HUDEP-2 (cell line): Measurements from ENCODE around the gene DERL3.

ENCODE experiments used
- DNase-seq, 76 experiments: peaks; one replicate each; lab custom pipeline; 2025; ENCODE audit not compliant: unreplicated experiment in 76 of 76; lab: John Stamatoyannopoulos, UW

Gene DERL3

DNA sequence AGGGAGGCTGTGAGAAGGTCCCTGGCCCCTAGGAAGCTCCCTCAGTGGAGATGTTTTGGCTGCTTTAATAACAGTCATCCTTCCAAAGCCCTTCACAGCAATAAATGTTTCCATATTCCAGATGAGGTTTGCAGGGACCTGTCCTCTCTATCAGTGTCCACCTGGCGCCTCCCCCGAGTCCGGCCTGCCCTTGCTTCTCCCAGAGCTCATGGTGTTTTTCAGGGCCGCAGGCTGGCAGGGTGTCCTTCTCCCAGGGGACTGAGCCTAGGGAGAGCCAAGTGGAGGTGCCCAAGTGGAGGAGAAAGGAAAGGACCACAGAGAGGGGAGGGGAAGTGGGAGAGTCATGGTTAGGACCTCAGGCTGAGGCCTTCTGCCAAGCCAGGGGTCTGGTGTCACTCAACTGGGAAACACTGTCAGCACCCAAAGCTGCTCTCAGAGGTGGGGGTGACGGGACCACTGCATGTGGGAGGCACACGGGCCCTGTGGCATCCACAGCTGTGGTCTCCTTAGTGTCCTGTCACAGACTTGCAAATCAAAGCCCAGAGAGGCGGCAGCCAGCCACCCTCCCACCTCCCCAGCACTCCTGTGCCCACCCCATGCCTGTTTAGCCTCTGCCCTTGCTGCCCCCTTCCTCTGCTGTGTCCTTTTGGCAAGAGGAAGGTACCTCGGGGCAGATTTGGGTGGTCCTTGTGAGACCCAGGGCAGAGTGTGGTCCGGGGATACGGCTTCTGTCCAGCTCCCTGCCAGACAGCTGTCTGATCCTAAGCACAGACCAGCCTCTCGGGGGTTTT is 6.4 kb downstream of the DERL3 start:
- DNase-seq: no peak

DNA sequence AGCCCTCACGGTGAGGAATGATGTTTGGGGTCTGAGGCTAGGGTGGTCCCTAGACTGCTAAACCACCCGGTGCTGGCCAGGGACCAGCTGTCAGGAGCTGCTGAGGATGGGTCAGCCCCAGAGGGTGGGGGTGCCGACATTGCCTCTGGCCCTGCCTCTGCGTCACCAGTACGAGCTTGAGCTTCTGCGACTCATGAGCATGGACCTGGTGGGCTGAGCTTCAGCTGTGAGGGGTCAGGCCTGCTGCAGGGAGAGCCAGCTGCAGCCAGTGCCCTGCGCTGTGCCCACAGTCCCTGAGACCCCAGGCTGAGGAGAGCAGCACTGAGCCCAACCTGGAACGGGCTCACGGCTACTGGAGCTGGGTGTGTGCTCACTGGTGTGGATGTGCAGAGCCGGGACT is 7.0 kb downstream of the DERL3 start:
- no peak for DNase-seq

DNA sequence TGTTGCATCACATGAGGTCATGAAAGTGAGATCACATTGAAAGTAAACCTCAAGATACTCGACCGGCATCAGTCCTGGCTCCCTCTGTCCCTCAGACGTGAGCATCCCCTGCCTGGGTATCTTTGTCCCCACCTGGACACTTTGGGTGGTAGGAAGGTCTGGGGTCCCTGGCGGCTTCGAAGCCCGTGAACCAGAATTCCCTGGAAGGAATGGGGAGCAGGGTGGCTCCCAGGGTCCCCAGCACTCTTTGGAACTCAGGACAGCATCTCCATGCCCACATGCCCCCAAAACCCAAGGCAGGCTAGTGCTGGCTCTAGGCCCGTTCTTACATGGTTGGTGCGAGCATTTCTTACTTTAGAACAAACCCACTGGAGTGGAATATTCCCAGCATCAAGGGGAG is 7.5 kb downstream of the DERL3 start:
- DNase-seq: no peak

GRCh38 chr22:23829845-23830372 is 8.9 kb downstream of the DERL3 start:
- no peak for DNase-seq

DNA sequence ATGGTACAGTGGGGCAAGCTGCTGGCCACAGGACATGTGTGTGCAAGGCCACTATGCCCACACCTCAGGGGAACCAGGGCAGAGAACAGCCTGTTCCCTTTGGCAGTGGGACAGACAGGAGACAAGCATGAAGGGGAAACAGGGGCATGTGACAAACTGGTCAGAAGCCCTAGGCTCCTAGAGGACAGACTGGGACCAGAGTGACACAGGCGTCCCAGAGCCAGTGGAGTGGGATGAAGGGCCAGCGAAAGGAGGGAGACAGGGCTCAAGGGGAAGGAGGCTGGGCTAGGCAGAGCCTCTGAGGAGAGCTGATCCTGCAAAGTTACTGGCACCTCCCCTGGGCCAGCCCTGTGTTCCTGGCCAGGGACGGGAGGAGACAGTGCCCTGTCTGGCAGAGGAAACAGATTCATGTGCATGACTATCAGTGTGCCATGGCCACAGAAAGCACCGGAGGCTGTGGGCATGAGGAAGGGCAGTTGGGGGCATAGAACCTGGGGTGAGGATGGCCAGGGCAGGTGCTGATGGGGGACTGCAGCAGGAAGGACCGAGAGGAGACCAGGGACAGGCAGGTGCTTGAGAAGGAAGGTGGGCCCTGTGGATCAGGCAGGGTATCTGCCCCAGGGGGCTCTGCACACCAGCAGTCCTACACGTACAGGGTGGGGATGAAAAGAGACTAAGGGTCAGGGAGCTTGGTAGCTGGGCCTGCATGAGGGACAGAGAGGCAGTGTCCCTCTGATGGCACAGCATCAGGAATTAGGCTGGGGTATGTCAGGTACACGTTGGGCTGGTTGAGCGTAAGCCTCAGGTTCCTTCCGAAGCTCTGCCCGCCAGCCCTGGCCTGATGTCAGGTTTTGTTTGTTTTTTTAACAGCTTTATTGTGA is 9.8 kb downstream of the DERL3 start:
- no peak for DNase-seq

DNA sequence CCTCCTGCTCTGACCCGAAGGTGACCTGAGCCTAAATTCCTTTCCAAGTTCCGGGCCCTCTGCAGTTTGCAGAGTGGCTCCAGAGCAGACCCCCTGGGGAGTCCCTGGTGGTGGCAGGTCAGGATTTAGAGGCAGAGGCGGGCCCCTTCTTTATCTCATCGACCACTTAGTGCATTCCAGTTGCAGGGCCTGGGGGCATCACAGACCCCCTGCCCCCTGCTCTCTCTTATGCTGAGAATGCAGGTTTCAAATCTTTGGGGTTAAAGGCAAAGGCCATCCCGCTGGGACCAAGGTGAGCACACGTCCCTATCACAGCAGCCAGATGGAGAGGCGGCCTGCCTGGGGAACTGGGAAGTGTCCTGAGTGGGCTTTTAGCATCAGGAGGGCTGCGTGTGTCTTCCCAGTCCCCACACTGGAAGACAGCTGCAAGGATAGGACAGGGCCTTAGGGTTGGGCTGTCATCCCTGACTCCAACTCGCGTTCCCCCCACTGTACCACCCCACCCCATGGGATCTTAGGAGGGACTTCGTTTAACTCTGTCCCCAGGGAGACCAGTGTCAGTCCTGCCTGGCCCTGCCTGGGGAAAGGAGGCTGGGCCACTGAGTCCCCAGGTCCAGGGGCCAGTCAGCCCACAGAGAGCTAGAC is 11.3 kb downstream of the DERL3 start:
- no peak for DNase-seq

GRCh38 chr22:23826510-23827350 is 12.1 kb downstream of the DERL3 start:
- no peak for DNase-seq

DNA sequence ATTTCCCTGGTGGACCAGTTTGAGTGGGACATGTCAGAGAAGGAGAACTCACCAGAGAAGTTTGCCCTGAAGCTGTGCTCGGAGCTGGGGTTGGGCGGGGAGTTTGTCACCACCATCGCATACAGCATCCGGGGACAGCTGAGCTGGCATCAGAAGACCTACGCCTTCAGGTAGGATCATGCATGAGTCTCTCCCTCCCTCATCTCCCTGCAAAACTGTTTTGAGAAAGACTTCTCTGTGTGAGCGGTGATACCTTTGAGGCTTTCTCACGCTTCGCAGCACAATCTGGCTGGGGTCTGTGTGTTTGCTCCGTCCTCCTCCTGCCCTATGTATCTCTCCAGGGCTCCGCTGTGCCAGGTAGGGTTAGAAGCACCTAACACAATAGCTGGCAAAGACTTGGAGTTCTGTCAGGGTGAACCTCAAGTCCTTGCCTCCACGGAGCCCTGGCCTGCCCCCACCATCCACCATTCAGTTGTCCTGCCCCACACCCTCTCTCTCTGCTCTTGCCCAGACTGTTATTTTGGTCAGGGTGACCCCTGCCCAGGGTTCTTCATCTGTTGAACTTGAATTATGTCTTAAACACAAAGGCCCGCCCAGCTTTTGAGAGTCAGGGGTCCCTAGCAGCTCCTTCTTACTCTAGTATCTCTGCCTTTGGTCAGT is 13.4 kb downstream of the DERL3 start:
- no peak for DNase-seq

DNA sequence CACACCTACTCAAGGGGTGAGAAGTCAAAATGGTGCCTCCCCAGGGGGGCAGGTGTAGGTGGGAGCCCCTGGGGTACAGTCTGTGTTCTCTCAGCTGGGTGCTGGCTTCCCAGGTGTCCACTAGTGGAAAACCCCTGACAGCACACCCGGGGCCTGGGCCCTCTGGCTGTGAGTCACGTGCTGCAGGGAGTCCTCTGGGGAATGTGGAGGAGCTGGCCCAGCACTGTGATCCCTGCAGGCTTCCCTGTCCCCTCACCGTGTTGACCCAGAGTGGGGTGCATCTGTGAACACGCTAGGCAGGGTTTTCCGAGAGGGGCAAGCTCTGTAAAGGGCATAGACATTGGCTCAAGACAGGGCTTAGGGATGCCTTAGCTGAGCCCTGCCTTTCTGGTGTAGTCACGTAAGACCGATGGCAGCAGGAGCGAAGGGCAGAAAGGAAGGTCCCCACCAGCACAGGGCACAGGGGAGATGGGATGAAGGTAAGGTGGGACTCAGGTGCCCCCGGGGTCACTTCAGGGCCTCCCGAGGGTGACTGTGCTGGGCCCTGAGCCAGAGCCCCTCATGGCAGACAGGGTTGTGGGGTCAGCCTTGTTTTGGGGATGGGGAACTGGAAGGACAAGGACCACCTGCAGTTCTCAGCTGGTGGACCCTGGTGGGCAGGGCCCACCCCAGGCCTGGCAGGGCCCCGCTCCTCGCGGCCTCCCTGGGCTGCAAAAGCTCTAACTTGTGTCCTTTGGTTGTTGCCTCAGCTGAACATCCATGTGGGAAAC is 14.1 kb downstream of the DERL3 start:
- no peak for DNase-seq

- DNase-seq: no peak
Observed at GRCh38 chr22:23823331-23823791, 15.4 kb downstream of the DERL3 start.

DNA sequence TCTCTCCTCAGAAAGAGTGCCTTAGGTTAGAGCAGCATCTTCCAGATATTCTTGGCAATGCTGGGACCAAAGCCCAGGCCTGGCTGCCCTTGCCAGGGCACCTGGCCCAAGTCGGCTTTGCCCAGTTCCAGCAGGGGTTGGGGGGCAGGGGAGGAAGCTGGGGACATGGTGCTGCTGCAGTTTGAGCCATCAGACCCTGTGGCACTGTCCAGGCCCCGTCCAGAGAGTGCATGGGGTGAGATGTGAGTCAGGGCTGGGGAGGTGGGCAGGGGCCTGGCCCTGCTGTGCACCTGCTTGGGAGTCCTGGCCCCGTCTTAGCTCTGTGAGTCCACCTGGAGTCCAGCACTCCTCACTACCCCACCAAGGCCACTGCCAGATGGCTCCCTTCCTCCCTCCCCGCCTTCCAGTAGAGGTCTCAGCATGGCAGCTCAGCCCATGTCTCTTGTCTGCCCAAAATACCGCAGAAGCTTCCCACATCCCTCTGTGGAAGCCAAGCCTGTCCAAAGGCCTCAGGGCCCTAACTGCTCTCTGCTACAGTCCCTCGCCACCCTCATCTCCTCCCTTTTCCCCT is 16.6 kb downstream of the DERL3 start:
- no peak for DNase-seq

- no peak for DNase-seq
Observed at GRCh38 chr22:23820748-23821211, 18.0 kb downstream of the DERL3 start.

GRCh38 chr22:23818541-23818940 is 20.3 kb downstream of the DERL3 start:
- no peak for DNase-seq

- DNase-seq: no peak
Observed at GRCh38 chr22:23817146-23817545, 21.7 kb downstream of the DERL3 start.

- DNase-seq: no peak
Observed at GRCh38 chr22:23816156-23816976, 22.4 kb downstream of the DERL3 start.

GRCh38 chr22:23815541-23816155 is 23.2 kb downstream of the DERL3 start:
- no peak for DNase-seq

DNA sequence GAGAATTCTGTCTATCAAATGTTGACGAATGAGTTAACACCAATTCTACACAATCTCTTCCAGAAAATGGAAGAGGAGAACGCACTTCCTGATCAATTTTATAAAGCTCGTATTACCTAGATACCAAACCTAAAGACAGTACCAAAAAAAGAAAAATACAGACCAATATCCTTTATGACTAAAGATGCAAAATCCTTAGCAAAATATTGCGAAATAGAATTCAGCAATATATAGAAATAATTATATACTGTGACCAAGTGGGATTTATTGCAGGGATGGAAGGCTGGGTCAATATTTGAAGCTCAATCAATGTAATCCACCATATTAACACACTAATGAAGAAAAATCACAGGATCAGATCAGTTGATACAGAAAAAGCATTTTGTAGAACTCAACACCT is 26.4 kb downstream of the DERL3 start:
- no peak for DNase-seq
